HG02759 (cell line): Measurements from ENCODE around the gene TRAPPC12.
"Not testable (repeated sequence)": the region's sequence is repeated elsewhere in the genome, so short reads cannot be mapped to it uniquely, and the experiment has no call there.

Source experiments
- ATAC-seq: cut with Tn5 transposase; IDR thresholded peaks from one replicate; pipeline ENCODE4 v1.9.1; 2021; ENCODE audit warnings: mild to moderate bottlenecking, moderate library complexity; ENCODE audit not compliant: unreplicated experiment

TRAPPC12 gene

DNA sequence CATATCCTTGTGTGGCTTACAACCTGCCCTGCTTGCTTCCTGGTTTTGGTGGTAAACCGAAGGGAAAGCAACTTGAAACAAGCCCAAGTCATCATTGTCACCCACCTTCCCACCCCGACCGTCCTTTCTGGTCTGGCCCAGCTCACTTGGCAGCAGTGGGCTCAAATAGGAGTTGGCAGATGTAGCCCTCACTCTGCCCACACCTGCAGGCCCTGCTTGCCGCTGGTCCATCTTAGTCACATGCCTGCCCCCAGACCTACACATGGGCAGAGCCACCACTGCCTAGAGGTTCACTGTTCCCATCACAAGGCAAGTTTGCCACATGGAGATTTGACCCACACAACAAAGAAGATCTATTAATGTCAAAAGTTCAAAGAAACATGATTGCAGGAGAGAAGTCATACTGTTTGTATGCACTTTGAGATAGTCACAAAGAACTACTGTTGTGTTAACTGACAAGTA lies 11.2 kb upstream of the TRAPPC12 start:
- ATAC-seq: no peak

DNA sequence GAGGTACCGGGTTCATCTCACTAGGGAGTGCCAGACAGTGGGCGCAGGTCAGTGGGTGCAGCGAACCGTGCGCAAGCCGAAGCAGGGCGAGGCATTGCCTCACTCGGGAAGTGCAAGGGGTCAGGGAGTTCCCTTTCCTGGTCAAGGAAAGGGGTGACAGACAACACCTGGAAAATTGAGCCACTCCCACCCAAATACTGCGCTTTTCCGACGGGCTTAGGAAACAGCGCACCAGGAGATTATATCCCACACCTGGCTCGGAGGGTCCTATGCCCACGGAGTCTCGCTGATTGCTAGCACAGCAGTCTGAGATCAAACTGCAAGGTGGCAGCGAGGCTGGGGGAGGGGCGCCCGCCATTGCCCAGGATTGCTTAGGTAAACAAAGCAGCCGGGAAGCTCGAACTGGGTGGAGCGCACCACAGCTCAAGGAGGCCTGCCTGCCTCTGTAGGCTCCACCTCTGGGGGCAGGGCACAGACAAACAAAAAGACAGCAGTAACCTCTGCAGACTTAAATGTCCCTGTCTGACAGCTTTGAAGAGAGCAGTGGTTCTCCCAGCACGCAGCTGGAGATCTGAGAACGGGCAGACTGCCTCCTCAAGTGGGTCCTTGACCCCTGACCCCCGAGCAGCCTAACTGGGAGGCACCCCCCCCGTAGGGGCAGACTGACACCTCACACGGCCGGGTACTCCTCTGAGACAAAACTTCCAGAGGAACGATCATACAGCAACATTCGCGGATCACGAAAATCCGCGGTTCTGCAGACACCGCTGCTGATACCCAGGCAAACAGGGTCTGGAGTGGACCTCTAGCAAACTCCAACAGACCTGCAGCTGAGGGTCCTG lies 9.9 kb upstream of the TRAPPC12 start:
- not testable (repeated sequence) for ATAC-seq

DNA sequence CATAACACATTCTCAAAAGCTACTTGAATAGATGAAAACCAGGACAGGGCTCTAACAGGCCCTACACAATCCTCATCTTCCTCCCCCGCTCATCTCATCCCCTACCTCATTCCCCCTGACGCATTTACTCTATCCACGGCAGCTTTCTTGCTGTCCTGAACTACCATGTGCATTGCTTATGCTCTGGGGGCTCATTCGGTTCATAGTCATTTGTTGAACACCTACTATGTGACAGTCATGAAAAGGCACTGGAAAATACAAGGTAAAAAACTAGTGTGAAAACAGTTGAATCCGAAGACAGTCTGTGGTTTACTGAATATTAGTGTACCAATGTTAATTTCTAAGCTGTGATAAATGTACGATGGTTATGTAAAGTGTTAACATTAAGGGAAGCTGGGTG lies 2.7 kb upstream of the TRAPPC12 start:
- no peak for ATAC-seq

DNA sequence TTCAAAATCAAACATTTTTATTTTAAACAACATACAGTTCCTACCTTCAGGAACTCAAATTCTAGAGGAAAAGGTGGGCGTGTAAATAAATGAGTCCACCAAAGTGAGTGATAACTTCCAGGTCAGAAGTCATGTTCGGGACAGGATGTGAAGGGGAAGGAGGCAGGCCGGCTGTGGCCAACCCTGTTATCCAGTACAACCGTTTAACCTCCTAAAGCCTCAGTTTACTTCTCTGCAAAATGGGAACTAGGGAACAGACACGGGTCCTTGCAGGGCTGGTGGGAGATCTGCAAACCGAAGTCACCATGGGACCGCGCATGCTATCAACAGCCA lies 2.2 kb upstream of the TRAPPC12 start:
- ATAC-seq: peak; percentile 16

DNA sequence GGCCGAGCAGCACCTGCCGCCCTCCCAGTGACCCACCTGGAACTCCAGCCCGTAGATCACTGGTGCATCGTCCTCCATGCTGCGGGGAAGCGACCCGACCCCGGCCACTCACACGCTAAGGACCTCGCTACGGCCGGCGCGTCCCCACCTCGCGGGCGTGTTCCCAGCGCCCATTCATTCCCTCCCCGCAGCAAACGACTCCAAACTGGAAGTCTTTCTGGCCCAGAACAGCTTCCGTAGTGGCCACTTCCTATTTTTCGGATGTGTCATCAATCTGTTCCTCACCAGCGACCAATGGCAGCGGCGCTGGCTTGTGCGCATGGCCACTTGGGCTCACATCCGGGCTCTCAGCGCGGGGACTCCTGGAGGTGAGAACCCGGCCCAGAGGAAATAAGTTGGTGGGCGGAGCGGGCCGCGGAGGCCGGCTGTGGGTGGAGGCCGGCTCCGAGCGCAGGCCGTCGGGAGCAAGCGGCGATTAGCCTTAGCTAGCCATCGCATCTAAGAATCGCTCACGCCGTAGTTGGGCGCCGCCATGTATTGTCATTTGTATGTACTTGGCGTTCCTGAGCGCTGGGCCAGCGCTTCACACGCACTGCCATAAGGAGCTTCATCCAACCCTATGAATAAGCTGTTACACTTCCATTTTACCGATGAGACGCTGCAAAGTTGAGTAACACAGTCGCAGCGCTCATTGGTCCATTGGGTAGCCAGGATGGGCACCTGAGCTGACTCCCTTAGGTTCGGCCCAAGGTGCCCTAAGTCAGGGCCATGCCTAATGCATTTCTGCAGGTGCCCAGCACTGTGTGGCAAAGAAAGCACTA lies 1.7 kb upstream of the TRAPPC12 start, which contains the start of gene EIPR1:
EIPR1 (minus strand) TSS at position 207 of the 821 bp plus-strand sequence; CDS start at position 78, 129 bp downstream.
- ATAC-seq: peak; percentile 82

DNA sequence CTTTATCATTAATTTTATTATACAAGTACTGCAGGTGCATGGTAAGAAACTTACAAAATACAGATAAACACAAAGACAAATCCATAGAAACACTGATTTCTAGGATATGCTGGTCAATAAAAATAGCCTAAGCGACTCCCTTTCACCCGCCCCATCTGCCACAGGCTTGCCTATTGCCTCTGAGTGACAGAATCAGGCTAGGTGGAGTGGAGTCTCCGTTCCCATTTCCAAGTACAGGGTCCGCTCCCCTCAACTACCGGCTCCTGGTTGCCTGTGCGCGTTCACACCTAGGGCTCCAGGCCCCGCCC lies 201 bp upstream of the TRAPPC12 start:
- ATAC-seq: no peak

DNA sequence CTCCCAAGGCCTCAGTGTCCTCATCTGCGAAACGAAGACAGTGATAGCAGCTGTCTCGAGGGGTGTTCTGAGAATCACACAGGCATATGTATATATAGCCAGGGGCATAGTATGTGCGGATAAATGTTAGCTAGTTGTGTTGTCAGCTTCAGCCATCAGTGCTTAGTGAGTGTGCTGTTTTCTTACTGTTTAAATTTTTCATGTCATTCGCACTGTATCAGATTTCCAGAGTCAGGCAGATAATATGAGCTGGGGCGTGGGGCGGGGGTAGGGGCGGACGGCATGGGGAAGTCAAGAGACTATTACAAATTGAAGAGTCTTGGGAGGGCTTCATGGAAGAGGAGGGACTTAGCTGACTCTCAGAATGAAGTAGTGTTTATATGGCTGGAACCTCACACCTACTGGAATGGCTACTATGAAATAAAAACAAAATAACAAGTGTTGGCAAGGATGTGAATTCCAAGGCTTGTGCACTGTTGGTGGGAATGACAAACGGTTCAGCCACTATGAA lies 7.0 kb downstream of the TRAPPC12 start:
- no peak for ATAC-seq

DNA sequence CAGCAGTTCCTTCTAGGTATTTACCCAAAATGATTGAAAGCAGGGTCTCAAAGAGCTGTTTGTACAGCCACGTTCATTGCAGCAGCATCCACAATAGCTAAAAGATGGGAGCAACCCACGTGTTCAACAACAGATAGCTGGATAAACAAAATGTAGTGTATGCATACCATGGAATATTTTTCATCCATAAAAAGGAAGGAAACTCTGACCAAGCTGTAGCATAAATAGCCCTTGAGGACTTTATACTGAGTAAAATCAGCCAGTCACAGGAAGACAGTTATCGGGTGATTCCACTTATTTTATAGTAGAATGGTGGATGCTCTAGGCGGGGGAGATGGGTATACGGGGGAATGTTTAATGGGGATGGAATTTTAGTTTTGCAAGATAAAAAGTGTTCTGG lies 7.5 kb downstream of the TRAPPC12 start:
- ATAC-seq: no peak

DNA sequence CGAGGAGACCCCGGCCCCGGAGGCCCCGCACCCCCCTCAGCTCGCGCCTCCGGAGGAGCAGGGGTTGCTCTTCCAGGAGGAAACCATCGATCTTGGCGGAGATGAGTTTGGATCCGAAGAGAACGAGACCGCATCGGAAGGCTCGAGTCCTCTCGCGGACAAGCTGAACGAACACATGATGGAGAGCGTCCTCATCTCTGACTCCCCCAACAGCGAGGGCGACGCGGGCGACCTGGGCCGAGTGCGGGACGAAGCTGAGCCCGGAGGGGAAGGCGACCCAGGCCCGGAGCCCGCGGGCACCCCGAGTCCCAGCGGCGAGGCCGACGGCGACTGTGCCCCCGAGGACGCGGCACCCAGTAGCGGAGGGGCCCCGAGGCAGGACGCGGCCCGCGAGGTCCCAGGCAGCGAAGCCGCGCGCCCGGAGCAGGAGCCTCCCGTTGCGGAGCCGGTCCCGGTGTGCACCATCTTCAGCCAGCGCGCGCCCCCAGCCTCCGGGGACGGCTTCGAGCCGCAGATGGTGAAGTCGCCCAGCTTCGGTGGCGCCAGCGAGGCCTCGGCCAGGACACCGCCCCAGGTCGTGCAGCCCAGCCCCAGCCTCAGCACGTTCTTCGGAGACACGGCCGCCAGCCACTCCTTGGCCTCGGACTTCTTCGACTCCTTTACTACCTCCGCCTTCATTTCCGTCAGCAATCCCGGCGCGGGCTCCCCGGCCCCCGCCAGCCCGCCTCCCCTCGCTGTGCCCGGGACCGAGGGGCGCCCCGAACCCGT lies 8.3 kb downstream of the TRAPPC12 start:
- no peak for ATAC-seq

DNA sequence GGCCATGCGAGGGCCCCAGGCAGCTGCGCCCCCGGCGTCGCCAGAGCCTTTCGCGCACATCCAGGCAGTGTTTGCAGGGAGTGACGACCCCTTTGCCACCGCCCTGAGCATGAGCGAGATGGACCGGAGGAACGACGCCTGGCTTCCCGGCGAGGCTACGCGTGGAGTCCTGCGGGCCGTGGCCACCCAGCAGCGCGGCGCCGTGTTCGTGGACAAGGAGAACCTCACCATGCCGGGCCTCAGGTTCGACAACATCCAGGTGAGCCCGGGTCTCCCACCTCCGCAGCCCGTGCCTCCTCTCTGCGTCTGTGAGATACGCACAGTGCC lies 8.9 kb downstream of the TRAPPC12 start:
- ATAC-seq: no peak

DNA sequence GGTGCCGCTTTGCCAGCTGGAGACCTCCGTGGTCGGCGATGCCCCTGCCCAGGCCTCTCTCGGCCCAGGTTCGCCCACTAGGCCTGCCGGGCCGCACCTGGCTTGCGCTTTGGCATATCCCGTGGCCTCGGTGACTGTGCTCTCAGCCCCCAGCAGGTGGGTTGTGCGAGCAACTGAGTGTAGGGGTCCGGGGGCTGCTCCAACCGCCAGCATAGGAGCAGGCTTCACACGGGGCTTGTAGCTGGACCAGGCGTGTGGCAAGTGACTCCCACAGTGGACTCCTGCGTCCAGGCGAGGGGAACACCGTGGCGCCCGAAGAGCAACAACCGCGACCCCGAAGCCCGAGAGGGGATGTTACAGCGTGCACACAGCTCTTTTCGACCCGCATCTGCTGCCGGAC lies 9.7 kb downstream of the TRAPPC12 start:
- ATAC-seq: no peak

DNA sequence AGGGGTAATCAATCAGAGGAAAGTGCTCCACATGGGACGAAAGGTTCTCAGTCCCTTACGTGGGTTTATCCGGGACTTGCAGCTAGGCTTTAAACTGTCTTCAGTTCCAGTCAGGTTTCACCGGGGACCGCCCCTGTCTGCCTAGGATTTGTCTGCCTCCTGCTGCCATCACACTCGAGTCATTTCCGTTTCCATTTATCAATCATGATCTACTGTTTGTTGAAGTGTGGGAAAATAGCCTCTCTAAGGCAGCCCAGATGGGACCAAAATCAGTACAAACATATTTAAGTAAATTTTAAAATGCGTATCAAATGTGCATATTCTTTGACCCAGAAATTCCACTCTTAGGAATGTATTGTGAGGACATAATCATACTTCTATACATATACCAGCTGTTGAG lies 10.5 kb downstream of the TRAPPC12 start:
- ATAC-seq: no peak

DNA sequence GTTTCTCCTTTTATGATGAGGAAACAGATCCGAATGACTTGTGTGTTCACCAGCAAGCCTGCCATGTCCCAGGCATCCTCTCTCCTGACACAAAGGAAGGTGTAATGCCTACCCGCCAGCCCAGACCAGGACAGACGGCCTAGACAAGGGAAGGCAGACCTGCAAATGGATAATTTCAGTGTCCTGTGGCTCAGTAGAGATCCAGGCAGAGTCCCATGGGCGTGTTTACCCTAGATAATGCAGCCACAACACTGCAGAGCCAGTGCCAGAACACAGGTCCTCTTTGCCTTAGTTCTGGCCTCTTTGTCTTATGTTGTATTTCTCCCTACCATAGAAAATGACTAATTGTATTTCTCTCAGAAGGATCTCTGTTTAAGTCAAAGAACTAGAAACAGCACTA lies 12.7 kb downstream of the TRAPPC12 start:
- no peak for ATAC-seq

DNA sequence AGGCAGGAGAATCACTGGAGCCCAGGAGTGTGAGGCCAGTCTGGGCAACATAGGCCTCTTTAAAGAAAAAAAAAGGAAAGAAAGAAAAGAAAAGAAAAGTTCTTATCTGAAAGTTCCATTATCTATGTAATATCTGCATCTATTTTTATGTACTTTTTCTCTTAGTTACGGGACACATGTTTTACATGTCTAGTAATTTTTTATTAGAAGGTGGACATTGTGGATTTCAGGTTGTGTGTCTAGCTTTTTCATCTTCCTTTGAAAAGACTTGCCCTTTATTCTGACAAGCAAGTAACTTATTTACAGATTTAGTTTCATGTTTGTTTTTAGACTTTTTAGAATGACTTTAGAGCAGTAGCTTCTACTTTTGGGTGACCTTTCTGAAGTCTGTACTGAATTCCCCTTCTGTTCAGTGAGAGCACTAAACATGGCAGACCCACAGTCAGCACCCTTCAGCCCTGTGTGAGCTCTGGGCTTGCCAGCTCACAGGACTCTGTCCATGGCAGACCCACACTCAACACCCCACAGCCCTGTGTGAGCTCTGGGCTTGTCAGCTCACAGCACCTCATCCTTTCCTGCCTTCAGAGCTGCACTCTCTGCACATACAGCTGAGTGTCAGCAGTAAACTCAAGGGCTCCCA lies 17.5 kb downstream of the TRAPPC12 start:
- no peak for ATAC-seq

DNA sequence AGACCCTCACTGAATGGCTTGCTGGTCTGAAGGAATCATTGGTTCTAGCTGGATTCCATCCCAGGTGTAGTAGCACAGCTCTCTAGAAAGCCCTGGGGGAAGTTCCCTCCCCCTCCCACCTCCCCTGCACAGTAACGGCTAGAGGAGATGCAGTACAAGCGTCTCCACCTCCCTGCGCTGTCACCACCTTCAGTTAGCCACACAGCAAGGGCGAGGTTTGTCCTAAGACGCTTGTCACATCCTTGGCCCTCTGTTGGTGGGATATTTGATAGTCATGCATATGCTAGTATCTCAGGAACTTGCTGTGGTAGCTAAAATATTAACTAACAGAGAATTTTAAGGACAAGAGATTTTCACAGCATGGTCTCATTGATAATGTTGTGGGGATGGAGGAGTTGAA lies 19.4 kb downstream of the TRAPPC12 start:
- no peak for ATAC-seq

DNA sequence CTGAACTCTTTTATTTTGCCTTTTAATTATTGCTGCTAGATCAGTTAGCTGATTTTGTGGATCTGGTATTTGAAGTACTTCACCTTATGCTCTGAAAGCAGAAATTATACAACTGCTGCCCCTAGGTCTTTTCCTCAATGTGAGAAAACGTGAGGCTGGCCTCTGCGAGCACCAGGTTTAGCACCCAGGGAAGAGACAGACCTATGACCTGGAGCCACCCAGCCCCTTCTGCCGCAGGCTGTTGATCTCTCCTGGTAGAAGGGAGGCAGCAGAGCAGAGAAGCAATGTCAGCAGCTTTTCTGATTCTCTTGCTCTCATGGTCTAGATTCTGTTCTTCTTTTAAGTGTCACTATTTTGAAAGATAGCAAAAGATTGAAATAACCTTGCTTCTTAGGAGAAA lies 19.9 kb downstream of the TRAPPC12 start:
- no peak for ATAC-seq

DNA sequence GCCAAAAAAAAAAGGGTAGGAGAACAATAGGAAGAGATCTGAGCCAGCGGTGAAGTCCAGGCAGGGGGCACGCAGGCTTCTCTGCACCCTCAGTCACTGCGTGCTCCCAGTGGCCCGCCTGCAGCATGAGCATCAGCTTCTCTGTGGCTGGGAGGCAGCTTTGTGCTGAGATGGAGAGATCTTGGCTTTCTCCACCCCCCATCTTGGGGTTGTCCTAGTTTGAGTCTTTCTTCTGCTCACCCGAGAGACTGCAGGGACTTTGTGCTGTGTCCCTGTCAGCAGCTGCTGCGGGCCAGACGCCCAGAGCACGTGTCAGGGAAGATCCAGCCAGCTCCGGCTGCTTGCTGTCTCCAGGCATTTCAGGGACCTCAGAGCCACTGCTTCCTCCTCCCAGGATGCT lies 20.3 kb downstream of the TRAPPC12 start:
- ATAC-seq: no peak

DNA sequence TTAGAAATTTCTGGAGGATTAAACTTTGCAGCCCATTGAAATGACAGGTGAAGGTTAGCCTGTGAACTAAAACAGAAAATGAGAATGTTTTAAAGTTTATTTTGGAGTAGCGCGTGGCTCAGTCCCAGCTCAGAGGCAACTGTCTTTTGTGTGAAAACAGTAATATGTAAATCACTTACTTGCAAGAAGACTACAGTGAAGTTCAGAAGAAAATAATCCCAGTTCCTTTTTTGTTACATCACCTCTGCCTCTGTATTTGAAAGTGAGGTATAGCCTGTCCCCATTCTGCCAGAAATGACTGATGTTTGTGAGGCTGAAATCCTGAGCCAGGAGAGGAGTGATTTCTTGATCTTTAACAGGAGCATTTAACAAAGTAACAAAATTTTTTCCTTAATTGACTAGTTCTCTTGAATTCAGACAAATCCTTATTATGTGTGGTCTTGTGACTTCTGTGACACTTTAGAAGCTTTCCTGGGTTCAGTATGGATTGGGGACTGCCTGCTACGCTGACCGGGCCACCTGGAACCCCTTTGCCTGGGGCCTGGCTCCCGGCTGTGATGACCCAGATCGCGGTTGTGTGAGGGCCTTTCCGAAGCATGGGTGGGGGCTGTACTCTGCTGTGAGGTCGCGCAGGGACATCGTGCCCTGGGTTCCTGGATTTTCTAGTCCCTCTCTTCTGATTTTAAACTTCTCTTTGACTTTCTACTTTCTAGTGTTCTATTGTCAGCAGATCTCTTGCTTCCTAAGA lies 24.3 kb downstream of the TRAPPC12 start:
- peak; percentile 96 for ATAC-seq

DNA sequence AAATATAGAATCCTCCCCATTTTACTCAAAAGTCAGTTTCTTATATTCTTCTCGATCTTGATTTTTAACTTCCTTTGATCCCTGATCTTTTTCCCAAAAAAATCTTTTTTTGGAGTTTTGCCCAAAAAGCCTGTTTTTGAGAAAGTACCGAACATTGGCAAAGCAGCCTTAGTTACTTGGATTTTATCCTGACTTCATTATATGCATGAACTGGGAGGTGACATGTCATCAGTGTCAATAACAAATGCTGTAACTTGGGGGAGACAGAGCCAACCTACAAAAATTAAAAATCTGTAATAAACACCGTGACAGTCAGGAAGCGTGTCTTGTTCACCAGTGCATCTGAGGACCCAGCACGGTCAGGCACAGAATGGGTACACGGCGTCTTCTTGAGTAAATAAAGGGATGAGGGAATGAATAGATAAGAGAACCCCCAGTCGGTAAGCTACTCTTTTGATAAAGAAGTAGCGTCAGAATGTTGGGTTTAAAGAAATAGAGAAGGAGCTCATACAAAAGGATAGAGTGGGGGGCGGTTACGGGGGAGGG lies 24.9 kb downstream of the TRAPPC12 start:
- no peak for ATAC-seq

DNA sequence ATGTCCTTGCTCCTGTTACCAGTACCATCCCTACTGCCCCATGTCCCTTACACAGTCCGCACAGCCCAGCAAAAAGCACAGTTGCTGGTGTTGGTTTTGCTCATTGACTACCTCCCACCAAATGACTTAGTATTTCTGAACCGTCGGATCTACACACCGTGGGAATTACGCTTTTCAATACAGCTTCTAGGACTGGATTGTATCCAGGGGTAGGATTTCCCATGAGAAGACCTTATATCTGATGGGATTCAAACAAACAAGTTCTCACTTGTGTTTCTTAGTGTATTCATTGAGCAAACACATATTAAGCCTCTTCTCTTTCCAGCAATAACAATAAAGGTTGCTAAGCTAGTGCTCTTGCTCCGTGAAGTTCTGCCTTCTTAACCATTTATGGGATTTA lies 25.8 kb downstream of the TRAPPC12 start:
- no peak for ATAC-seq
